ENCODE results near the gene NDOR1.

DNA sequence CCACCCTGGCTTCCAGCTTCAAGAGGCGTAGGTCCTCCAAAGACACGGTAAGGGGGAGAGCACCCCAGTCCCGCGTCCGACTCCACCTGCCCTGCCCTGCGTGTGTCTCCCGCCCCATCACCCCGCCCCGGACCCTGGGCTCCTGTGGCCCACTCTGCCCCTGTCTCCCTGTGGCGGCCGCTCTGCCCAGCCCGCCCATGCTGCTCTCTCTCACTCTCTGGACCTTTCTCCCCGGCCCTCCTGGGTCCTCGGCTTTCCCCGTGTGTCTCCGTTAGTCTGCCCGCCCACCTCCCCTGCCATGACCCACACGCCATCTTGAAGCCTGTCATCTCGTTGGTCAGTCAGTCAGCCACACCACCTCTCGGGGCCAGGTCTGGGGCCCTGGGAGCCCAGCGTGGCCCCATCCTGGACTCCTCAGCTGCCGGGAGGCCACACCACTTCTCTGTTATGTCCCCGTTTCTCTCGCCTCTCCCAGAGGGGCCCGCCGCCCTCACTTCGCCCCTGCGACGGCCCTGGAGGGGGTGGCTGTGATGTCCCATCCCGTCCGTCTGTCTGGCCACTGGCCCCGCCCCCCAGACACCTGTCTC is 40.2 kb upstream of the NDOR1 start:
- TF ChIP-seq, protein P1, sequence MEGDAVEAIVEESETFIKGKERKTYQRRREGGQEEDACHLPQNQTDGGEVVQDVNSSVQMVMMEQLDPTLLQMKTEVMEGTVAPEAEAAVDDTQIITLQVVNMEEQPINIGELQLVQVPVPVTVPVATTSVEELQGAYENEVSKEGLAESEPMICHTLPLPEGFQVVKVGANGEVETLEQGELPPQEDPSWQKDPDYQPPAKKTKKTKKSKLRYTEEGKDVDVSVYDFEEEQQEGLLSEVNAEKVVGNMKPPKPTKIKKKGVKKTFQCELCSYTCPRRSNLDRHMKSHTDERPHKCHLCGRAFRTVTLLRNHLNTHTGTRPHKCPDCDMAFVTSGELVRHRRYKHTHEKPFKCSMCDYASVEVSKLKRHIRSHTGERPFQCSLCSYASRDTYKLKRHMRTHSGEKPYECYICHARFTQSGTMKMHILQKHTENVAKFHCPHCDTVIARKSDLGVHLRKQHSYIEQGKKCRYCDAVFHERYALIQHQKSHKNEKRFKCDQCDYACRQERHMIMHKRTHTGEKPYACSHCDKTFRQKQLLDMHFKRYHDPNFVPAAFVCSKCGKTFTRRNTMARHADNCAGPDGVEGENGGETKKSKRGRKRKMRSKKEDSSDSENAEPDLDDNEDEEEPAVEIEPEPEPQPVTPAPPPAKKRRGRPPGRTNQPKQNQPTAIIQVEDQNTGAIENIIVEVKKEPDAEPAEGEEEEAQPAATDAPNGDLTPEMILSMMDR (IDR thresholded peaks at IDR 0.05) = no peak
- TF ChIP-seq POLR2A (IDR thresholded peaks at IDR 0.05; ENCODE audit: low read depth) = no peak

Data from esophagus muscularis mucosa (tissue), 3 donors.